ENCODE results near the gene SPATA2L. TPM values are rescaled to one million over a fixed set of nuclear protein-coding genes. Genes with fewer than 3 reads are reported as not detected.

The SPATA2L gene
- total RNA-seq, 1 donor from 2014 or later, result 9.3 TPM

DNA sequence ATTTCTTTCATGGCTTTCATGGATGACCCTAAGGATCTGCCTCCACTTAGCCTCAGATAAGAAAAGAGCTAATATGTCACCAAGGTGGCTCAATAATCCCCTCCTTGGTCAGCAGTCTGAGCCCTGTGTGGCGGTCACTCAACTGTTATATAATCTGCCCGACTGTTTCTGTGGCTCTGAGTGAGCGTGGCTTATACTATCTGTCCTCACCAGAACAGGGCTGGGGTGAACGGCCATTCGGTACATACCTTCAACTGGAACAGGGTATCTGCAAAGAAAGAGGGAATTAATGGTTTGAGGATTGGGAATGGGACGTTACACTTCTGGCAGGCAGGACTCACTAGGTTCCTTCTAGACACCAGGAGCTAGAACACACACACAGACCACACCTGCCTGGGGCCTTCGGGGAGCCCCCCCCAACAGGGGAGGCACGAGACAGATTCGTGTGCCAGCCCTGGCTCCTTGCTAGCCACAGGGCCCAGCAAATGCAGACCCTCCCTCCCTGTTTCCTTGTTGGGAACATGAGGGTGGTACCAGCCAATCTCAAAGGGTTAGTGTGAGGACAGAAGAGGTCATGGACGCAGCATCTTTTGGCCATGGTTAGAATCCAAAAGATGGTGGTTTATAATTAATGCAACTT, 47.7 kb downstream of the SPATA2L start:
- Mint-ChIP-seq H3K36me3 (ENCODE audit: low read depth) (peaks cover 5% of the 10 kb centered on the region), H3K27ac (ENCODE audit: unreplicated experiment) (no peak overlapping the region), H3K9me3 (ENCODE audit: low read depth) (no peaks in the 10 kb centered on the region), H3K4me1 (ENCODE audit: low read depth) (peaks cover 22% of the 10 kb centered on the region), H3K4me3 (ENCODE audit: unreplicated experiment) (no peak overlapping the region), H3K27me3 (ENCODE audit: low read depth) (no peaks in the 10 kb centered on the region)
- TF ChIP-seq, protein P1, sequence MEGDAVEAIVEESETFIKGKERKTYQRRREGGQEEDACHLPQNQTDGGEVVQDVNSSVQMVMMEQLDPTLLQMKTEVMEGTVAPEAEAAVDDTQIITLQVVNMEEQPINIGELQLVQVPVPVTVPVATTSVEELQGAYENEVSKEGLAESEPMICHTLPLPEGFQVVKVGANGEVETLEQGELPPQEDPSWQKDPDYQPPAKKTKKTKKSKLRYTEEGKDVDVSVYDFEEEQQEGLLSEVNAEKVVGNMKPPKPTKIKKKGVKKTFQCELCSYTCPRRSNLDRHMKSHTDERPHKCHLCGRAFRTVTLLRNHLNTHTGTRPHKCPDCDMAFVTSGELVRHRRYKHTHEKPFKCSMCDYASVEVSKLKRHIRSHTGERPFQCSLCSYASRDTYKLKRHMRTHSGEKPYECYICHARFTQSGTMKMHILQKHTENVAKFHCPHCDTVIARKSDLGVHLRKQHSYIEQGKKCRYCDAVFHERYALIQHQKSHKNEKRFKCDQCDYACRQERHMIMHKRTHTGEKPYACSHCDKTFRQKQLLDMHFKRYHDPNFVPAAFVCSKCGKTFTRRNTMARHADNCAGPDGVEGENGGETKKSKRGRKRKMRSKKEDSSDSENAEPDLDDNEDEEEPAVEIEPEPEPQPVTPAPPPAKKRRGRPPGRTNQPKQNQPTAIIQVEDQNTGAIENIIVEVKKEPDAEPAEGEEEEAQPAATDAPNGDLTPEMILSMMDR (IDR thresholded peaks at IDR 0.05), result no peak
- DNase-seq (ENCODE audit: low spot score), result peak; percentile 50

DNA sequence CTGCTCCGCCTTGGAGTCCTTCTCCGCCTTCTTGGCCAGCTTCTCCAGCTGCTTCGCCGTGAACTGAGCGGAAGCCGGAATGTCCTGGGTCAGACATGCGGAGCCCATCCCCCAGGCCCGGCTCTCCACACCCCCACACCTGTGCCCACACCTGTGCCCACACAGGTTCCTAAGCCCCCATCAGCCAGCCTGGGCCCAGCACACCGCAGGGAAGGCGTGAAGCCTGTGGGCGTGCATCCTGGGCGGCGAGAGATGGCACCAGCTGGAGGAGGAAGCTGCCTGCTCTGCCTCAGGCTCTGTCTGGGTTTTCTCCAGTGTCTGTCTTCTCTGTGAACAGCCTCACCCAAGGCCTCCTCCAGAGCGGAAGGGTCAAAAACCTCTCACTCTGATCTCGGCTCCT, 49.9 kb downstream of the SPATA2L start:
- TF ChIP-seq, protein P1 (IDR thresholded peaks at IDR 0.05), result no peak
- DNase-seq (ENCODE audit: low spot score), result no peak
- H3K9me3 Mint-ChIP-seq (ENCODE audit: low read depth), result no peaks in the 10 kb centered on the region
- peaks cover 15% of the 10 kb centered on the region for H3K4me1 Mint-ChIP-seq (ENCODE audit: low read depth)
- no peak overlapping the region for H3K4me3 Mint-ChIP-seq (ENCODE audit: unreplicated experiment)
- H3K27me3 Mint-ChIP-seq (ENCODE audit: low read depth), result no peaks in the 10 kb centered on the region
- no peak overlapping the region for H3K27ac Mint-ChIP-seq (ENCODE audit: unreplicated experiment)
- H3K36me3 Mint-ChIP-seq (ENCODE audit: low read depth), result peaks cover 5% of the 10 kb centered on the region

DNA sequence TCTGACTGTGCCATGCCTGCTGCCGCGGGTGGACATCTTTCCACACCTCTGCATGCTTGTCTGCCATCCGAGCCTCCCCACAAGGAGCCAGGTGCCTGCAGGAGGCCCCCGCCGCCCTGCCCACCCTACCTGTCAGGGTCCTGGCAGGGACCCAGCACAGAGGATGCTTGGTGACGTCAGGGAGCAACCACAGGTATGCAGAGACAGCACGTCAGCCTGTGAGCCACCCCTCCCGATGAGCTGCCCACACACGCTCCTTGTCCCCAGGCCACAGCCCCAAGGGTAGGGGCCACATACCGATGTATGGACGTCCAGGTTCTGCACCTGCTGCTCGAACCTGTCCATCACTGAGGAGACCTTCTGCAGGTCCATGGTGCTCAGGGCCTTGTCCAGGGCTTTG, 54.6 kb downstream of the SPATA2L start:
- TF ChIP-seq, protein P1 (IDR thresholded peaks at IDR 0.05), result no peak
- peaks cover 16% of the 10 kb centered on the region for H3K36me3 Mint-ChIP-seq (ENCODE audit: low read depth)
- no peaks in the 10 kb centered on the region for H3K4me1 Mint-ChIP-seq (ENCODE audit: low read depth)

More for the DNA sequence above, 54.6 kb downstream of the SPATA2L start:
- Mint-ChIP-seq H3K4me3 (ENCODE audit: unreplicated experiment) (no peak overlapping the region), H3K27ac (ENCODE audit: unreplicated experiment) (no peak overlapping the region), H3K27me3 (ENCODE audit: low read depth) (no peaks in the 10 kb centered on the region), H3K9me3 (ENCODE audit: low read depth) (no peaks in the 10 kb centered on the region)
- DNase-seq (ENCODE audit: low spot score), result no peak

Other genes starting within 250 kb of the SPATA2L start
- 106 to 185 TPM (median 180 TPM) in 3 replicates for gene ANKRD11, start 211.1 kb downstream of the SPATA2L start, total RNA-seq
- 84.6 to 127 TPM (median 87.6 TPM) in 3 replicates for gene SPG7, start 193.3 kb downstream of the SPATA2L start, total RNA-seq
- gene RPL13, start 141.0 kb downstream of the SPATA2L start, total RNA-seq, result 1,149 to 1,324 TPM (median 1,165 TPM) in 3 replicates
- gene CPNE7, start 125.9 kb downstream of the SPATA2L start, total RNA-seq, result 15.5 to 41.7 TPM (median 16.3 TPM) in 3 replicates
- not detected in 3 replicates for gene DPEP1, start 88.1 kb downstream of the SPATA2L start, total RNA-seq
- 65.3 to 76.8 TPM (median 69.9 TPM) in 3 replicates for gene CHMP1A, start 44.0 kb downstream of the SPATA2L start, total RNA-seq
- 8.8 to 12.6 TPM (median 10.3 TPM) in 3 replicates for gene SPATA33, start 43.9 kb downstream of the SPATA2L start, total RNA-seq
- gene CDK10, start 15.0 kb downstream of the SPATA2L start, total RNA-seq, result 43.7 to 63.0 TPM (median 45.8 TPM) in 3 replicates
- 20.3 to 26.6 TPM (median 20.4 TPM) in 3 replicates for gene VPS9D1, start 19.2 kb upstream of the SPATA2L start, total RNA-seq
- 16.2 to 23.0 TPM (median 17.4 TPM) in 3 replicates for gene ZNF276, start 19.8 kb upstream of the SPATA2L start, total RNA-seq
- 5.9 to 20.2 TPM (median 6.5 TPM) in 3 replicates for gene FANCA, start 114.9 kb upstream of the SPATA2L start, total RNA-seq
- gene SPIRE2, start 126.8 kb upstream of the SPATA2L start, total RNA-seq, result 1.4 to 3.2 TPM (median 1.4 TPM) in 3 replicates
- 200 to 237 TPM (median 212 TPM) in 3 replicates for gene TCF25, start 171.9 kb upstream of the SPATA2L start, total RNA-seq
- 3.2 to 7.9 TPM (median 4.2 TPM) in 3 replicates for gene MC1R, start 217.2 kb upstream of the SPATA2L start, total RNA-seq
- 97.1 to 117 TPM (median 104 TPM) in 3 replicates for gene TUBB3, start 221.6 kb upstream of the SPATA2L start, total RNA-seq
- gene DEF8, start 247.1 kb upstream of the SPATA2L start, total RNA-seq, result 69.0 to 77.4 TPM (median 70.4 TPM) in 3 replicates